HG03039 (cell line): Measurements from ENCODE around the gene CELF1.
A peak's percentile ranks its signal among the peaks of the same experiment; 100 is the strongest.
"Not testable (repeated sequence)": the region's sequence is repeated elsewhere in the genome, so short reads cannot be mapped to it uniquely, and the experiment has no call there.

Source experiments
- ATAC-seq: cut with Tn5 transposase; IDR thresholded peaks from one replicate; pipeline ENCODE4 v1.9.1; 2021; ENCODE audit warnings: mild to moderate bottlenecking, moderate library complexity; ENCODE audit not compliant: unreplicated experiment

The CELF1 gene

GRCh38 chr11:47545298-47545697, 7.6 kb downstream of the CELF1 start:
- ATAC-seq, result no peak

DNA sequence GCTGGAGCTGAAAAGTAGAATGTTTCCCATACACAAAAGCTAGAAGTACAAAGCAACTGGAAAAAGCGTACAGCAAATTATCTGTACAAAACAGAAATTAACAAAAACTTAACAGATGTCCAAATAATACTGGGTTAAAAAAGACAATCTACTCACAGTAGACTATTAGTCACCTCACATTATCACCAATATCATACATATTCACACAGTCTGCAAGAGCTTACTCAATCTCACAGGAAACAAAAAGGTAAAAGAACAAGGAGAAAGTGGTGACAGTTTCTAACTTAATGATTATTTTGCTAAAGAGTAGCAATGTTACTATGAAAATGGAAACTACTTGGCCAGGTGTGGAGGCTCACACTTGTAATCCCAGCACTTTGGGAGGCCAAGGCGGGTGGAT, 11.9 kb downstream of the CELF1 start:
- ATAC-seq, result no peak

- no peak for ATAC-seq
Observed at GRCh38 chr11:47539681-47540039, 13.3 kb downstream of the CELF1 start.

DNA sequence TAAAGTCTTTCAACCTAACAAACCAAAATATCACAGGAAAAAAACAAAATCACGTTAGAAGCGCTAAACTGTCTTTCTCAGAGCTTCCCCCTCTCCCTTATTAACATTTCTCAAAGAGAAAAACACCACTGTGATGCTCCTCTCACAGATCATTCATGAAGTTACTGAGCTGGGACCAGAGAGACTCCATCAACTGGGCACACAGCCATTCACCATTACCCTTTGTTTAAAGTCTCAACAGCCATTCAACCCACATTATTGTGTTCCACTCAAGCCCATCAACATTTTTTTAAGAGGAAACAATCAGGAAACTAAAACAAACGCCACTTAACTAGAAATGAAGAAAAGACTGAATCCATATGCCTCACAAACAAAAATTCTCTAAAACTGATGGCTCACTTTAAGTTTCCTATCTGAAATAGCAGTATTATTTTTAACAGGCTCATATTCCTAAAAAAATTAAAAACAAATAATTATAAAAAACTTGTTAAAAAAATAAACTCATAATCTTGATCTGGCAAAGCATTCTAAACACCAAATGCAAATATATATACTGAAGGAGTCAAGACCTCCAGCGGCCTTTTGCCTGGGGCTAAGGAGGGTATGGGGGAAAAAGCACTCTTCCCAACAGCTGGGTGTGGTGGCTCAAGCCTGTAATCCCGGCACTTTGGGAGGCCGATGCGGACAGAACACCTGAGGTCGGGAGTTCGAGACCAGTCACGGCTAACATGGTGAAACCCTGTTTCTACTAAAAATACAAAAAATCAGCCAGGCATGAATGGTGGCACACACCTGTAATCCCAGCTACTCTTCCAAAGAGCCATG, 14.0 kb downstream of the CELF1 start:
- no peak for ATAC-seq

GRCh38 chr11:47536915-47537314, 16.0 kb downstream of the CELF1 start:
- no peak for ATAC-seq

DNA sequence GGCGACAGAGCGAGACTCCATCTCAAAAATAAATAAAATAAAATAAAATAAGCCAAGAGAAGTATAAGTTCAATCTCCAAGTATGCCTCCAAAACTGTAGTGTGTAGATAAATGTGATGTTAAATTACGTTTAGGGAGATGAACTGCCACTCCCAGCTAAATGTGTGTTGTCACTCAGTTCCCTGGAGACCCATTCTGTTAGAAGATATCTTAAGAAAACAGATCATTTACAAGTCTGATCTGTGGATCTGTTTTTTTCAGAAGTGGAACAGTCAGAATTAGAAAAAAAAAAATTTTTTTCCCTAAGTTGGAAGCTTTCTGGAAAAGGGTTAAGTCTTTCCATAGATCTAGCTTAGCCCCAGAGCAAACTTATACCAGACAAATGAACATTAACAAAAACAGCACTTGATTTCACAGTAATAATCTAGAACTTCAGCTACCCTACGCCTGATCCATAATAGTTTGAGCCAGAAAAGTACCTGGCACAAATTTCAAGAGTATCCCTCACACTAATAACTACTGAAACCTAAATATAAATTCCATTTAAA, 18.2 kb downstream of the CELF1 start:
- no peak for ATAC-seq

DNA sequence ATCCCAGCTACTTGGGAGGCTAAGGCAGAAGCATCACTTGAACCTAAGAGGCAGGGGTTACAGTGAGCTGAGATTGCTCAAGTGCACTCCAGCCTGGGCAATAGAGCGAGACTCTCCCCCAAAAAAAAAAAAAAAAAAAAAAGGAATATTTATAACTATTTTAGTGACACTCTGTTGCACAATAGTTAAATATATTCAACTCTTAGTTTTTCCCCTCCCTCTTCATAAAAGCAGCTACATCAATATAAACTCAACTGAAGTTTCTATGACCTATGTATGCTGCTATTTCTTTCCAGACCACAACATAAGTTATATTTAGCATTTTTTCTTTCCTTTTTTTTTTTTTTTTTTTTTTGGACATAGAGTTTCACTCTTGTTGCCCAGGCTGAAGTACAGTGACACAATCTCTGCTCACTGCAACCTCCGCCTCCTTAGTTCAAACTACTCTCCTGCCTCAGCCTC, 19.2 kb downstream of the CELF1 start:
- ATAC-seq, result no peak

GRCh38 chr11:47532597-47533213, 20.2 kb downstream of the CELF1 start:
- no peak for ATAC-seq

DNA sequence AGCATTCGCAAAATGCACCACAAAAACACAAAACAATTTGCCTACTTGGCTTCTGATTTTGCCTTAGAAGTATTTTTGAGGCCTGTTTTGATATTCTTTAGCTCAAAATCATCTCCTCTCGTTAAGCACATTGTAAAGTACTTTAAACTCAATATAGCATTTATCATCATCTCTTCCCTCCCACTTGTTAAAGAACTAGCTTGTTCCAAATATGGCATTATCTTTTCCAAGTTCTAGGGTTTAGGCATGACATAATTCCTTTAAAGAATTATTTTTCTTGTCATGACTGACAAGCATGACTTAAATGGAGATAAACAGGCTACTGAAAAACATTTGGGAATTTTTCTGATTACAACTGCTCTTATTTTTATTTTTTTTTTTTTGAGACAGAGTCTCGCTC, 21.3 kb downstream of the CELF1 start:
- ATAC-seq, result no peak

DNA sequence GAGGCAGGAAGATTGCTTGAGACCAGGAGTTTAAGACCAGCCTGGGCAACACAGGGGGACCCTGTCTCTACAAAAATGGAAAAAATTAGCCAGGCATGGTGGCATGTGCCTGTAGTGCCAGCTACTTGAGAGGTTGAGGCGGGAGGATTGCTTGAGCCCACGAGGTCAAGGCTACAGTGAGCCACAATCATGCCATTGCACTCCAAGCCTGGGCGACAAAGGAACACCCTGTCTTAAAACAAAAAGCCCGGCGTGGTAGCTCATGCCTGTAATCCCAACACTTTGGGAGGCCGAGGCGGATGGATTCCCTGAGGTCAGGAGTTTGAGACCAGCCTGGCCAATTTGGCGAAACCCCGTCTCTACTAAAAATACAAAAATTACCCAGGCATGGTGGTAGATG, 22.2 kb downstream of the CELF1 start:
- ATAC-seq, result not testable (repeated sequence)

- no peak for ATAC-seq
Observed at GRCh38 chr11:47529951-47530350, 23.0 kb downstream of the CELF1 start.

DNA sequence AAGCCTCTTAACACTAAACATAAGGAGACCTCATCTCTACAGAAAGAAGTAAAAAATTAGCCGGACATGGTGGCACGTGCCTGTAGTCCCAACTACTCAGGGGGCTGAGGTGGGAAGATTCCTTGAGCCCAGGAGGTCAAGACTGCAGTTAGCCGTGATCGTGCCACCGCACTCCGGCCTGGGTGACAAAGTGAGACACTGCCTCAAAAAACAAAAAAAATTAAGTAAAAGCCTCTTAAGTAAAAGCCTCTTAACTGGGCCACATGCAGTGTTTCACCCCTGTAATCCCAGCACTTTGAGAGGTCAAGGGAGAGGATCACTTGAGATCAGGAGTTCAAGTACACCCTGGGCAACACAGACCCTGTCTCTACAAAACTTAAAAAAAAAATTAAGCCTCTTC, 25.7 kb downstream of the CELF1 start:
- ATAC-seq, result no peak

- not testable (repeated sequence) for ATAC-seq
Observed at GRCh38 chr11:47526032-47526431, 26.9 kb downstream of the CELF1 start.

GRCh38 chr11:47524291-47524874, 28.5 kb downstream of the CELF1 start:
- no peak for ATAC-seq

DNA sequence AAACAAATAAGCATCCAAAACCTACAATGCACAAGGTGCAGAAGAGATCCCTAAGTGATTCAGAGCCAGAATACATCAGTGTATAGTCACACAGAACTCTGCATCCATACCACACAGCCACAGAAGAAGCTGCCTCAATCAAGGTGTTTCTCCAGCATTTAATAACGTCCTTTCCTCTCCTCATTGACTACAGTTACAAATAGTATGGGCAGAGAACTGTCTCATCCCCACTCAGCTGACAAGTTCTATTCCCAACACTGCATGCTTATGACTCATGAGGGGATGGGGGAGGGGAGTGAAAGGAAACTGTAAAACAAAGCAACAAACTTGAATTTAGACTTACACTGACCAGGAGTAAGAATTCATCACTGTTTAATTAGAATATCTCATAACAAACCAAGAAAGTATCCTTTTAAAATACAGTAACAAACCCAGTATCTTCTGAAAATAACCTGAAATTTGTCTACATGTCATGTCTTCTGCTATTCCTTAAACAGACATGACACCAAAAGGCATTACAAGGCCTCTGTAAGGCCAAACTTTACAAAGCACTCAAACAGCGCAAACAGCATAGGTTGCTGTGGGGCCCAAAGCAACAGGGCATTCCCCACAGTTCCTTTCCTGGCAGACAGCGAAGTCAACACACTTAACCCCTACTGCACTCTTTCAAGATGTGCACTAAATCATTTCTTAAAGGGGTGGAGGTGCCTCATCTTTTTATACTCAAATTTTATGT, 29.3 kb downstream of the CELF1 start:
- ATAC-seq, result no peak

DNA sequence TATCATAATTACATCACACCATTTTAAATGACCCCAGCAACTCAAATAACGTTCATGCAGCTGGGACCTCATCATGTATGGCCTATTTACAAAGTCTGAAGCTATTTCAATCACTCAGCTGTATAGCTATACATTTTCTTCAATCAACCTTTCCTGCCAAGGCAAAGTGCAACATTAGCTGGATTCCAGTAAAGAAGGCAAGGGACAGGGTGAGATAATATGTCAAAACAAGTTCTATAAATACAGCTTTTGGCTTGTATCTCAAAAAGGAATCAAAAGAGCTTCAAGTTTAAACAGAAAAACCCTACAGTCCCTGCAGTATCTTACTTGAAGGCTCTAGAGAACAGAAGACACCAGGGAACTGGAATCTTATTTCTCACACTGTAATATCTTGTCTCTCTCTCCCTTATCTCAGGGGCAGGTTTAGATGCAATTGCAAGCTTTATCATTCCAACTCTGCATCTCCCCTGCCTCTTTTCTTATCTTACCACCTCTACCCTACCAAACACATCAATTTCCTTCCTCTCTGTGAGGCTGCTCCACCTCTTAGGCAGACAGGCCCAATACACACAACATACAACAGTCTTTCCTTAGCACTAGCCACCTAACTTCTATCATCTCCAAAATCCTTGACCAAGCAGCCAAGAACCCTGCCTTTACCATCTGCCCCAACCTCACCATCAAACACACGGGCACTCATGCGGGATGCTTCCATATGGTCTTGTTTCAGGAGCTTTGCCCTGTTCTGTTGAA, 34.5 kb downstream of the CELF1 start:
- ATAC-seq, result no peak

- ATAC-seq, result no peak
Observed at GRCh38 chr11:47516984-47517853, 35.7 kb downstream of the CELF1 start.

DNA sequence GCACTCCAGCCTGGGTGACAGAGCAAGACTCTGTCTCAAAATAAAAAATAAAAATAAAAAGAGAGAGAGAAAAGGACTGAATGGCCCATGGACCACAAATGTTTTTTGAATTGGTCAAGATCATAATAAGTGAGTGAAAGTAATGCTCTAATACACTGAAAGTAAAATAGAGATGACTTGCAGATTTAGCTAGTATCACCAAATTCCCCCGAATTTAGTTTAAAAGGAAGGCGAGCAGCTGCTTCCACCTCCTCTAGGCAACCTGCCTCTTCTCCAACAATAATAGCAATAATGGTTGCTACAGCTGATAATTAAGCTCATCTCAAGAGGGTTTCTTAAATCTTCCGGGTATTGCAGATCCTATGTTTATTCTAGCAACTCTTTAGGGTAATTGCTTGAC, 36.8 kb downstream of the CELF1 start:
- no peak for ATAC-seq

GRCh38 chr11:47514825-47515647, 37.9 kb downstream of the CELF1 start:
- peak; percentile 43 for ATAC-seq
